ENCODE data around the gene CSTPP1. TPM values are rescaled to one million over a fixed set of nuclear protein-coding genes. Genes with fewer than 3 reads are reported as not detected.

Gene CSTPP1
- total RNA-seq, 1 donor from 2014 or later: 58.5 TPM

DNA sequence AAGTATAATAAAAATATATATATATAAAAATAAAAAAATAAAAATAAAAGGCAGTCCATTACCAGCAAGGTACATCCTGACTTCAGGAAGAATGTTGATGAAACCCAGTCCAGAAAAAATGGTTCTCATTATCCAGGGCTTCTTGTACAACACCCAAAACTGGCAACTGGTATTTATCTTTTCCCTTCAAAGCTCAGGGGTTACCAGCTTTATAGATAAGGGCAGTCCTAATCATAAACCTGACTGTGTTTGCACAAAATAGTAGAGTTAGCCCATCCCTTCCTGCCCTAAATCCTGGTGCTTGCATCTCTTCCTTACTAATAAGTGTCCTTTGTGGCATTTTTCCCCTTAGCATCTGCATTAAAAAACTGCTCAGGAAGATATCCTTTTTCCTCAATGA lies 97.5 kb downstream of the CSTPP1 start:
- H3K4me1 Mint-ChIP-seq: peaks cover 6% of the 10 kb centered on the region
- TF ChIP-seq, protein P1, sequence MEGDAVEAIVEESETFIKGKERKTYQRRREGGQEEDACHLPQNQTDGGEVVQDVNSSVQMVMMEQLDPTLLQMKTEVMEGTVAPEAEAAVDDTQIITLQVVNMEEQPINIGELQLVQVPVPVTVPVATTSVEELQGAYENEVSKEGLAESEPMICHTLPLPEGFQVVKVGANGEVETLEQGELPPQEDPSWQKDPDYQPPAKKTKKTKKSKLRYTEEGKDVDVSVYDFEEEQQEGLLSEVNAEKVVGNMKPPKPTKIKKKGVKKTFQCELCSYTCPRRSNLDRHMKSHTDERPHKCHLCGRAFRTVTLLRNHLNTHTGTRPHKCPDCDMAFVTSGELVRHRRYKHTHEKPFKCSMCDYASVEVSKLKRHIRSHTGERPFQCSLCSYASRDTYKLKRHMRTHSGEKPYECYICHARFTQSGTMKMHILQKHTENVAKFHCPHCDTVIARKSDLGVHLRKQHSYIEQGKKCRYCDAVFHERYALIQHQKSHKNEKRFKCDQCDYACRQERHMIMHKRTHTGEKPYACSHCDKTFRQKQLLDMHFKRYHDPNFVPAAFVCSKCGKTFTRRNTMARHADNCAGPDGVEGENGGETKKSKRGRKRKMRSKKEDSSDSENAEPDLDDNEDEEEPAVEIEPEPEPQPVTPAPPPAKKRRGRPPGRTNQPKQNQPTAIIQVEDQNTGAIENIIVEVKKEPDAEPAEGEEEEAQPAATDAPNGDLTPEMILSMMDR (conservative IDR thresholded peaks at IDR 0.05): no peak
- no peak overlapping the region for H3K27ac Mint-ChIP-seq (ENCODE audit: unreplicated experiment)
- H3K9me3 Mint-ChIP-seq: peaks cover 2% of the 10 kb centered on the region
- DNase-seq (ENCODE audit: low read depth, low spot score): no peak
- peaks cover 12% of the 10 kb centered on the region for H3K36me3 Mint-ChIP-seq (ENCODE audit: low read depth)
- H3K4me3 Mint-ChIP-seq: no peak overlapping the region
- no peaks in the 10 kb centered on the region for H3K27me3 Mint-ChIP-seq (ENCODE audit: low read depth)

DNA sequence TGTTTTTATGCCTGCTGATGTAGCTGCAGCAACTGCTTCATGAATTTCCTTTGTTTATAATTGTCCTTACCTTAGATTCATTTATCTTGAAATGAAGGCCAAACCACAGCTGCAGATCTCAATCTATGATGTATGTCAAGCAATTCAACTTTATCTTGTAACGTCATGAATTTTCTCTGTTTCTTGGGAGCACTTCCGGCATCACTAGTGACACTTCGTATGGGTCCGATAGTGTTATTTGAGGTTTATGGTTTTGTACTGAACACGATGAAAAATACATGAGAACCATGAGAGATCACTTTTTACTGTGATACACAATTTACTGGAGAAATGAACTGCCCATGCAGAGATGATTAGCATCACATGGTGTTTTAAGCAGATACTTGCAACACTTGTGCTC lies 98.5 kb downstream of the CSTPP1 start:
- H3K4me3 Mint-ChIP-seq: no peak overlapping the region
- TF ChIP-seq, protein P1 (conservative IDR thresholded peaks at IDR 0.05): no peak
- no peak for DNase-seq (ENCODE audit: low read depth, low spot score)
- H3K27ac Mint-ChIP-seq (ENCODE audit: unreplicated experiment): no peak overlapping the region
- peaks cover 2% of the 10 kb centered on the region for H3K9me3 Mint-ChIP-seq
- peaks cover 6% of the 10 kb centered on the region for H3K4me1 Mint-ChIP-seq
- H3K36me3 Mint-ChIP-seq (ENCODE audit: low read depth): peaks cover 17% of the 10 kb centered on the region
- no peaks in the 10 kb centered on the region for H3K27me3 Mint-ChIP-seq (ENCODE audit: low read depth)

DNA sequence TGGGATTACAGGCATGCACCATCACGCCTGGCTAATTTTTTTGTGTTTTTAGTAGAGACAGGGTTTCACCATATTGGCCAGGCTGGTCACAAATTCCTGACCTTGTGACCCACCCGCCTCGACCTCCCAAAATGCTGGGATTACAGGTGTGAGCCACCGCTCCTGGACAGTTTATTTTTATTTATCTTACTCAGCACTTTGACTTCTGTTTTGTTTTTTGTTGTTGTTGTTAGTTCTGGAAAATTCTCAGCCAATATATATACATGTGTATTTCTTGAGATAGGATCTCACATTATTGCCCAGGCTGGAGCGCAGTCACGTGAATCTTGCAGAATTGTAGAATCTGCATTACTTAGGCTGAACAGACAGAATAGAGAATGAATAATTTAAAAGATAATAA lies 107.6 kb downstream of the CSTPP1 start:
- TF ChIP-seq, protein P1 (conservative IDR thresholded peaks at IDR 0.05): no peak
- H3K4me1 Mint-ChIP-seq: no peaks in the 10 kb centered on the region
- no peak overlapping the region for H3K27ac Mint-ChIP-seq (ENCODE audit: unreplicated experiment)
- no peak for DNase-seq (ENCODE audit: low read depth, low spot score)
- no peaks in the 10 kb centered on the region for H3K27me3 Mint-ChIP-seq (ENCODE audit: low read depth)
- peaks cover 11% of the 10 kb centered on the region for H3K36me3 Mint-ChIP-seq (ENCODE audit: low read depth)
- H3K9me3 Mint-ChIP-seq: no peaks in the 10 kb centered on the region
- no peak overlapping the region for H3K4me3 Mint-ChIP-seq

DNA sequence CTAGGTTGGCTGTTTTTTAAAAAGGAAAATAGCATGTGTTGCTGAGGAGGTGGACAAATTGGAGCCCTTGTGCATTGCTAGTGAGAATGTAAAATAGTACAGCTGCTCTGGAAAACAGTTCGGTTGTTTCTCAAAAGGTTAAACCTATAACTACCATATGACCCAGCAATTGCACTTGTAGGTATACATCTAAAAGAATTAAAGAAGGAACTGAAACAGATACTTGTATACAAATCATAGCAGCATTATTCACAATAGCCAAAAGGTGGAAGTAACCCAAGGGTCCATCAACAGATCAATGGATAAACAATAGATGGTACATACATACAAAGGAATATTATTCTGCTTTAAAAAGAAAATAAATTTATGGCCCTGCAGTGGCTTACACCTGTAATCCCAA lies 111.4 kb downstream of the CSTPP1 start:
- Mint-ChIP-seq H3K27ac (ENCODE audit: unreplicated experiment) (no peak overlapping the region), H3K9me3 (no peaks in the 10 kb centered on the region), H3K27me3 (ENCODE audit: low read depth) (no peaks in the 10 kb centered on the region), H3K4me3 (no peak overlapping the region), H3K36me3 (ENCODE audit: low read depth) (peaks cover 5% of the 10 kb centered on the region), H3K4me1 (peaks cover 3% of the 10 kb centered on the region)
- DNase-seq (ENCODE audit: low read depth, low spot score): no peak
- TF ChIP-seq, protein P1 (conservative IDR thresholded peaks at IDR 0.05): no peak

DNA sequence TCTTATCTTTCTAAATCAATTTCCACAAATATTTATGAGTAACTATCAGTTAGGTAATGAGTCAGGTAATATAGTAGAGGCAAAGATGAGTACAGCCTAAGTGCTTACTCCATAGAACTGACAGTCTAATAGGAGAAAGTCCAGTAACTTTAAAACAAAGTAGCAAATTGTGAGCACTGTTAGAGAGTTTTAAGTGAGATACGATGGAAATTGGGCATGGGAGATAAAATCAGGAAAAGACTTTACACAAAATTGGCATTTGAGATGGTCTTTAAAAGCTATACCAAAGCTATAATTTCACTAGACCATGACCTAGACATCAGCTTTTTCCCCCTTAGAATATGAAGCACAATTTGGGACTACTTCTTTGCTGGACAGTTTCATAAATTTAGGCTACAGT lies 113.7 kb downstream of the CSTPP1 start:
- Mint-ChIP-seq H3K4me3 (no peak overlapping the region), H3K27ac (ENCODE audit: unreplicated experiment) (no peak overlapping the region), H3K27me3 (ENCODE audit: low read depth) (no peaks in the 10 kb centered on the region), H3K9me3 (no peaks in the 10 kb centered on the region), H3K4me1 (peaks cover 3% of the 10 kb centered on the region), H3K36me3 (ENCODE audit: low read depth) (peaks cover 6% of the 10 kb centered on the region)
- TF ChIP-seq, protein P1 (conservative IDR thresholded peaks at IDR 0.05): no peak
- no peak for DNase-seq (ENCODE audit: low read depth, low spot score)

DNA sequence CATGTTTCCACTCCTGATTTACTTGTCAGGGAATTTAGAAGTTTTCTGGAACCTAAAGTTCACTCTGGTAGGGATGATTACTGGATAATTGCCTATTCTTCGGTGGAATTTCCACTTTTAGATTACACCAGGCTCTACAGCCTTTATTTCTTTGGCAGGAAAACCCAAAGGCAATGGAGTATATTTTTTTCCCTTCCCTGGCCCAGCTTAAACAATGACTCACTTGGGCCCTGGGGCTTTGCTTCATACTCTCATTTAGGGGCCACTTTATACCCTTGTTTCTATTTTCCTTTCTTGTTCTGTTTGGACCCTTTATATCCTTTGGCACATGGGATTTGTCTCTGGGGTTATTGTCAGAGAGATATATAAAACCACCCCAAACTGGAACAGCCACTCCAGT lies 114.7 kb downstream of the CSTPP1 start:
- H3K27ac Mint-ChIP-seq (ENCODE audit: unreplicated experiment): no peak overlapping the region

More for the DNA sequence above, 114.7 kb downstream of the CSTPP1 start:
- H3K4me1 Mint-ChIP-seq: peaks cover 3% of the 10 kb centered on the region
- H3K27me3 Mint-ChIP-seq (ENCODE audit: low read depth): no peaks in the 10 kb centered on the region
- H3K36me3 Mint-ChIP-seq (ENCODE audit: low read depth): peaks cover 6% of the 10 kb centered on the region
- TF ChIP-seq, protein P1 (conservative IDR thresholded peaks at IDR 0.05): no peak
- no peak for DNase-seq (ENCODE audit: low read depth, low spot score)
- no peak overlapping the region for H3K4me3 Mint-ChIP-seq
- H3K9me3 Mint-ChIP-seq: no peaks in the 10 kb centered on the region

All from neural crest cell (in vitro differentiated cells).